Measurements from ENCODE around the gene SENP8. TPM values are rescaled to one million over a fixed set of nuclear protein-coding genes. Genes with fewer than 3 reads are reported as not detected.

The SENP8 gene
- total and polyA plus RNA-seq, 2 of the 8 experiments (the other 6 are each of a cell fraction or from before 2014, with no cell fraction given) = 4.1 to 6.0 TPM

DNA sequence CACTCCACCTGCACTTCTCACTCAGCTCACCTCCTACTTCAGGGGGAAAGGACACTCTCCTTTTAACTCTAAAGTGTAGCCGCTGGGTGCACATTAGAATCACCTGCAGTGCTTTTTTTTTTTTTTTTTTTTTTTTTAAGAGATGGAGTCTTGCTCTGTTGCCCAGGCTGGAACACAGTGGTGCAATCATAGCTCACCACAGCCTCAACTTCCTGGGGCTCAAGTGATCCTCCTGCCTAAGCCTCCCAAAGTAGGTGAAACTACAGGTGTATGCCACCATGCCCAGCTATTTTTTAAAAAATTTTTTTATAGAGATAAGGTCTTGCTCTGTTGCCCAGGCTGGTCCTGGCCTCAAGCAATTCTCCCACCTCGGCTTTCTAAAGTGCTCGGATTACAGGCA, 58.5 kb downstream of the SENP8 start:
- Histone ChIP-seq H3K4me2 (ENCODE audit: insufficient read depth in 1 of 2, low read depth in 2 of 2, low read length in 2 of 2) (no peak overlapping the region), H3K36me3 (ENCODE audit: control insufficient read depth in 2 of 4, insufficient read depth in 4 of 4, low read length in 3 of 4) (no peaks in the 10 kb centered on the region), H3K14ac (ENCODE audit: insufficient read length) (no peak overlapping the region), H2BK120ac (replicated peaks; ENCODE audit: low read depth, low read length) (no peak overlapping the region), H3K4me3 (ENCODE audit: extremely low read depth in 1 of 4, insufficient read depth in 2 of 4, low read depth in 3 of 4, low read length in 4 of 4) (no peak overlapping the region), H4K91ac (replicated peaks; ENCODE audit: insufficient read length, low read length) (no peak overlapping the region), H2BK12ac (ENCODE audit: low read depth, low read length) (no peak overlapping the region), H3K23me2 (ENCODE audit: low read depth, low read length) (no peaks in the 10 kb centered on the region), H4K5ac (ENCODE audit: insufficient read length, low read depth, low read length) (no peak overlapping the region), H3K79me1 (ENCODE audit: low read depth, low read length) (no peaks in the 10 kb centered on the region), H4K20me1 (replicated peaks in 1 of 2; ENCODE audit: control insufficient read depth in 1 of 2, insufficient read depth in 2 of 2, low read length in 2 of 2) (no peaks in the 10 kb centered on the region), H3K18ac (ENCODE audit: extremely low read depth, low read length) (no peak overlapping the region), H2AFZ (ENCODE audit: low read length) (no peak overlapping the region), H3K9me3 (ENCODE audit: insufficient read depth in 2 of 2, low read depth in 1 of 2, low read length in 1 of 2) (no peaks in the 10 kb centered on the region), H3K79me2 (ENCODE audit: control insufficient read depth in 1 of 2, insufficient read depth in 2 of 2, low read length in 2 of 2) (no peaks in the 10 kb centered on the region), H3K56ac (replicated peaks; ENCODE audit: insufficient read length, low read depth, low read length) (no peak overlapping the region), H3K4ac (replicated peaks; ENCODE audit: insufficient read length, low read depth, low read length) (no peak overlapping the region), H3K27ac (ENCODE audit: low read depth, low read length) (no peak overlapping the region), H4K8ac (ENCODE audit: extremely low read depth, insufficient read depth, low read length) (no peak overlapping the region), H3K23ac (ENCODE audit: insufficient read length) (no peak overlapping the region), H3K27me3 (replicated peaks in 1 of 4; ENCODE audit: control insufficient read depth in 3 of 4, extremely low read depth in 1 of 4, insufficient read depth in 3 of 4, low read length in 3 of 4) (no peaks in the 10 kb centered on the region), H2BK15ac (ENCODE audit: low read length) (no peak overlapping the region), H2BK20ac (ENCODE audit: low read length) (no peak overlapping the region), H2BK5ac (ENCODE audit: low read depth, low read length) (no peak overlapping the region), H2AK5ac (ENCODE audit: low read depth, low read length) (no peak overlapping the region), H3K4me1 (replicated peaks in 1 of 4; ENCODE audit: control insufficient read depth in 3 of 4, insufficient read depth in 4 of 4, low read length in 3 of 4) (peaks cover 0 to 4% (median 0%) of the 10 kb centered on the region in 4 experiments; a peak in 1 of 7 replicates), H3K9ac (replicated peaks in 1 of 4; ENCODE audit: extremely low read depth in 1 of 4, low read depth in 3 of 4, low read length in 3 of 4) (no peak overlapping the region)
- WGBS, 2 experiments (ENCODE audit: extremely low coverage in 1 of 2, insufficient coverage in 1 of 2, insufficient read length in 1 of 2, insufficient replicate concordance in 2 of 2, low coverage in 1 of 2, low lambda C conversion rate in 2 of 2, missing lambda C conversion rate in 1 of 2) = 85% methylated on average over 2 of the region's 3 CpGs; no CpG with 5 or more reads in 1 of the 2 experiments
- ChIA-PET CTCF (ENCODE audit: partially characterized antibody) (interaction anchor here (0.6 to 1.5 kb wide), 3 partner anchors 9 to 626 kb away, joined by 3 to 6 read pairs (median 3); no protein-coding TSS in a partner anchor), POLR2A (ENCODE audit: partially characterized antibody) (no interaction called here)
- DNase-seq (ENCODE audit: low read depth in 1 of 2, low spot score in 2 of 2) (no peak), FAIRE-seq (no peak)
- TF ChIP-seq POLR2AphosphoS5 (IDR thresholded peaks at IDR 0.05; ENCODE audit: low read depth, low read length) (no peak), RBBP5 (IDR thresholded peaks at IDR 0.05; ENCODE audit: borderline replicate concordance, low read depth, low read length) (no peak)
